SK-N-SH treated with all-trans-retinoic acid at 6 μM for 48 hours (cell line): Measurements from ENCODE around the gene TANGO6.

Source experiments
- CSDC2 ChIP-seq: fragments of 250-450 bp; sonication (Bioruptor Pico); IDR thresholded peaks from 2 replicates; pipeline ENCODE4 v1.5.0; 2020; ENCODE audit warnings: mild to moderate bottlenecking, moderate library complexity
- ESRRG ChIP-seq: fragments of 250-450 bp; sonication (Bioruptor Pico); IDR thresholded peaks from 2 replicates; pipeline ENCODE4 v1.6.1; 2021; ENCODE audit warnings: mild to moderate bottlenecking

- TF ChIP-seq ESRRG: no peak
- TF ChIP-seq CSDC2: no peak
These were observed 79.8 kb downstream of the TANGO6 start for GRCh38 chr16:68923116-68923515.
